ENCODE measurements around the gene EIPR1.

Gene EIPR1

GRCh38 chr2:3403587-3404334 lies 26.1 kb upstream of the EIPR1 start:
- TF ChIP-seq CTCF (IDR thresholded peaks at IDR 0.05; ENCODE audit: low read depth, low read length), result no peak
- H3K4me3 ChIP-seq (ENCODE audit: low read depth, low read length), result no peak overlapping the region

- no peak for TF ChIP-seq CTCF (IDR thresholded peaks at IDR 0.05; ENCODE audit: low read depth, low read length)
- H3K4me3 ChIP-seq (ENCODE audit: low read depth, low read length), result no peak overlapping the region
Measured at GRCh38 chr2:3399829-3400228, 22.2 kb upstream of the EIPR1 start.

GRCh38 chr2:3399381-3399780 lies 21.8 kb upstream of the EIPR1 start:
- no peak for TF ChIP-seq CTCF (IDR thresholded peaks at IDR 0.05; ENCODE audit: low read depth, low read length)
- no peak overlapping the region for H3K4me3 ChIP-seq (ENCODE audit: low read depth, low read length)

GRCh38 chr2:3398857-3399256 lies 21.2 kb upstream of the EIPR1 start:
- no peak for TF ChIP-seq CTCF (IDR thresholded peaks at IDR 0.05; ENCODE audit: low read depth, low read length)
- H3K4me3 ChIP-seq (ENCODE audit: low read depth, low read length), result no peak overlapping the region

GRCh38 chr2:3396920-3397559 lies 19.4 kb upstream of the EIPR1 start:
- H3K4me3 ChIP-seq (ENCODE audit: low read depth, low read length), result no peak overlapping the region
- TF ChIP-seq CTCF (IDR thresholded peaks at IDR 0.05; ENCODE audit: low read depth, low read length), result no peak

- H3K4me3 ChIP-seq (ENCODE audit: low read depth, low read length), result no peak overlapping the region
- TF ChIP-seq CTCF (IDR thresholded peaks at IDR 0.05; ENCODE audit: low read depth, low read length), result no peak
Measured at GRCh38 chr2:3392216-3392615, 14.6 kb upstream of the EIPR1 start.

- H3K4me3 ChIP-seq (ENCODE audit: low read depth, low read length), result no peak overlapping the region
- TF ChIP-seq CTCF (IDR thresholded peaks at IDR 0.05; ENCODE audit: low read depth, low read length), result no peak
Measured at GRCh38 chr2:3390041-3390440, 12.4 kb upstream of the EIPR1 start.
